HL-60 (cell line): ENCODE measurements around the gene PTGES2.

Experiments
- DNase-seq, 2 experiments: peaks; one replicate each; pipeline ENCODE4 v3.0.0-alpha.2; 2010 to 2020; ENCODE audit warnings: low read depth in 1 of 2, low spot score in 1 of 2
- H3K27ac ChIP-seq: fragments of 250-450 bp; sonication (Bioruptor Pico); replicated peaks from 2 replicates; pipeline ENCODE4 v1.5.1; 2020; ENCODE audit warnings: mild to moderate bottlenecking, moderate library complexity
- H3K27me3 ChIP-seq: fragments of 250-450 bp; sonication (Bioruptor Pico); 2 replicates; pipeline ENCODE4 v1.5.1; 2021; ENCODE audit warnings: mild to moderate bottlenecking, moderate library complexity; ENCODE audit not compliant: insufficient read depth, poor library complexity, severe bottlenecking
- H3K4me3 ChIP-seq: replicated peaks from 2 replicates; pipeline ENCODE4 v1.5.1; 2011; ENCODE audit warnings: mild to moderate bottlenecking, control low read depth, low read length; ENCODE audit not compliant: insufficient read depth
- GABPA ChIP-seq: IDR thresholded peaks from 2 replicates; pipeline ENCODE4 v1.6.1; 2012; ENCODE audit warnings: low read depth
- POLR2AphosphoS5 ChIP-seq: IDR thresholded peaks from 2 replicates; pipeline ENCODE4 v1.6.1; 2012; ENCODE audit warnings: low read depth
- SPI1 ChIP-seq: IDR thresholded peaks from 2 replicates; pipeline ENCODE4 v1.6.1; 2012; ENCODE audit warnings: low read depth, mild to moderate bottlenecking, borderline replicate concordance
- TF ChIP-seq, protein P1 (sequence below): IDR thresholded peaks from 2 replicates; pipeline ENCODE4 v1.6.1; 2012; ENCODE audit warnings: low read depth; ENCODE audit not compliant: insufficient replicate concordance
- TF ChIP-seq, protein P2 (sequence below): IDR thresholded peaks from one replicate; pipeline ENCODE4 v1.5.1; 2011; ENCODE audit warnings: low read length, control low read depth, inconsistent platforms; ENCODE audit not compliant: insufficient read depth

The PTGES2 gene

DNA sequence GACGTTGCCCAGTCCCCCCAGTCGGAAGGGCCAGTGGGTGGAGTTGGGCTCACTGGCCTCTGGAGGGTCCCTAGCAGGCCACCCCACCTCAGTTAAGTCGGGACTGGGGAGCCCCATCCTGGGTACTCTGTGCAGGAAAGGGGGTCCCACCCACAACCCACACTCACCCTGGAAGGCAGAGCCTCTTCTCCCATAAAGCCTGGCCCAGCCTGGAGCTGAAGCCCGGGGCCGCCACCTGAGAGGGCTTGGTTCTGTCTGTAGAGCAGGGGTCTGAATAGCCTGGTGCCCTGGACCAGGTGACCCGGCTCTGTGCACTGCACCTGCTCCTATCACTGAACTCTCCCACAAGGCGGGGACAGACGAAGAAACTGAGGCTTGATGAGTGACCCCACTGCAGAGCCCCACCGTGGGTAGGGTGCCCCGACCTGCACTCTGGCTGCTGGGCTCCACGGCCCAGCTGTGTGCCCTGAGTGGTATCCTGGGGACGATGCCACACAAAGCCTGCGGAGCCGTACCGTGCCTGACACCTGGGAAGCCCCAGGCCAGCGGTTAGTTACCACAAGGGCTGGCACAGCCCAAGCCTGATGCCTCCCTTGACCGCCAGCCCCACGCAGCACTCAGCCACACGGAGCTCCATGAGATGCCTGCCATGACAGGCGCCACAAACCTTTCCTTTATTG is 7.3 kb downstream of the PTGES2 start:
- TF ChIP-seq, protein P1, sequence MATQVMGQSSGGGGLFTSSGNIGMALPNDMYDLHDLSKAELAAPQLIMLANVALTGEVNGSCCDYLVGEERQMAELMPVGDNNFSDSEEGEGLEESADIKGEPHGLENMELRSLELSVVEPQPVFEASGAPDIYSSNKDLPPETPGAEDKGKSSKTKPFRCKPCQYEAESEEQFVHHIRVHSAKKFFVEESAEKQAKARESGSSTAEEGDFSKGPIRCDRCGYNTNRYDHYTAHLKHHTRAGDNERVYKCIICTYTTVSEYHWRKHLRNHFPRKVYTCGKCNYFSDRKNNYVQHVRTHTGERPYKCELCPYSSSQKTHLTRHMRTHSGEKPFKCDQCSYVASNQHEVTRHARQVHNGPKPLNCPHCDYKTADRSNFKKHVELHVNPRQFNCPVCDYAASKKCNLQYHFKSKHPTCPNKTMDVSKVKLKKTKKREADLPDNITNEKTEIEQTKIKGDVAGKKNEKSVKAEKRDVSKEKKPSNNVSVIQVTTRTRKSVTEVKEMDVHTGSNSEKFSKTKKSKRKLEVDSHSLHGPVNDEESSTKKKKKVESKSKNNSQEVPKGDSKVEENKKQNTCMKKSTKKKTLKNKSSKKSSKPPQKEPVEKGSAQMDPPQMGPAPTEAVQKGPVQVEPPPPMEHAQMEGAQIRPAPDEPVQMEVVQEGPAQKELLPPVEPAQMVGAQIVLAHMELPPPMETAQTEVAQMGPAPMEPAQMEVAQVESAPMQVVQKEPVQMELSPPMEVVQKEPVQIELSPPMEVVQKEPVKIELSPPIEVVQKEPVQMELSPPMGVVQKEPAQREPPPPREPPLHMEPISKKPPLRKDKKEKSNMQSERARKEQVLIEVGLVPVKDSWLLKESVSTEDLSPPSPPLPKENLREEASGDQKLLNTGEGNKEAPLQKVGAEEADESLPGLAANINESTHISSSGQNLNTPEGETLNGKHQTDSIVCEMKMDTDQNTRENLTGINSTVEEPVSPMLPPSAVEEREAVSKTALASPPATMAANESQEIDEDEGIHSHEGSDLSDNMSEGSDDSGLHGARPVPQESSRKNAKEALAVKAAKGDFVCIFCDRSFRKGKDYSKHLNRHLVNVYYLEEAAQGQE: no peak
- peak; percentile 58 for TF ChIP-seq POLR2AphosphoS5
- Histone ChIP-seq H3K27me3 (no peaks in the 10 kb centered on the region), H3K4me3 (no peak overlapping the region), H3K27ac (no peak overlapping the region)
- DNase-seq: no peak

DNA sequence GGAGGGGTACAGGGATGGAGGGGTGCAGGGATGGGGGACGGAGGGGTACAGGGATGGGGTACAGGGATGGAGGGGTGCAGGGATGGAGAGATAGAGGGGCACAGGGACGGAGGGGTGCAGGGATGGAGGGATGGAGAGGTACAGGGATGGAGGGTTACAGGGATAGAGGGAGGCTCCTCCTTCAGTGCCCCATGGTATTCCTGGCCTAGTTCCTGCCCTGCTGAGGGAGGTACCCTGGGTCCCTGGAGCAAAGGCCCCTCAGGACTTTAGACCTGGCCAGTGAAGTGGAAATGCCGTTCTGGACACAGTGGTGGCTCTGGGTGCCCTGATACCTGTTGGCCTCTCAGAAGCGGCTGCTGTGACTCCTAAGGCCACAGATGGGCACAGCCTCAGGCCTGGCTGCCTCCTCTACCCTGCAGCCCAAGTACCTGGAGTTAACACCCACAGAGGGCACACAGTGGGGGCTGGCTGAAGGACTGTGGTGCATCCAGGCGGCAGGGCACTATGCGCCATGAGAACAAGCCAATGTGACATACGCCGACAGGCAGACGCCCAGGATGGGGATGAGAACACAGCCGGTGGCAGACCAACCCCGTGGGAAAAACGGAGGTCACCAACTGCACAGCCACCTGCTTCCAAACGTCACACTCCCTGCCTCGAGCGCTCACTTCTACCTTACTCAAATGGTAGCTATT is 8.4 kb downstream of the PTGES2 start:
- Histone ChIP-seq H3K27ac (no peak overlapping the region), H3K4me3 (no peak overlapping the region), H3K27me3 (no peaks in the 10 kb centered on the region)
- peak; percentile 27 for TF ChIP-seq POLR2AphosphoS5
- TF ChIP-seq, protein P1: no peak
- no peak for TF ChIP-seq GABPA
- TF ChIP-seq, protein P2, sequence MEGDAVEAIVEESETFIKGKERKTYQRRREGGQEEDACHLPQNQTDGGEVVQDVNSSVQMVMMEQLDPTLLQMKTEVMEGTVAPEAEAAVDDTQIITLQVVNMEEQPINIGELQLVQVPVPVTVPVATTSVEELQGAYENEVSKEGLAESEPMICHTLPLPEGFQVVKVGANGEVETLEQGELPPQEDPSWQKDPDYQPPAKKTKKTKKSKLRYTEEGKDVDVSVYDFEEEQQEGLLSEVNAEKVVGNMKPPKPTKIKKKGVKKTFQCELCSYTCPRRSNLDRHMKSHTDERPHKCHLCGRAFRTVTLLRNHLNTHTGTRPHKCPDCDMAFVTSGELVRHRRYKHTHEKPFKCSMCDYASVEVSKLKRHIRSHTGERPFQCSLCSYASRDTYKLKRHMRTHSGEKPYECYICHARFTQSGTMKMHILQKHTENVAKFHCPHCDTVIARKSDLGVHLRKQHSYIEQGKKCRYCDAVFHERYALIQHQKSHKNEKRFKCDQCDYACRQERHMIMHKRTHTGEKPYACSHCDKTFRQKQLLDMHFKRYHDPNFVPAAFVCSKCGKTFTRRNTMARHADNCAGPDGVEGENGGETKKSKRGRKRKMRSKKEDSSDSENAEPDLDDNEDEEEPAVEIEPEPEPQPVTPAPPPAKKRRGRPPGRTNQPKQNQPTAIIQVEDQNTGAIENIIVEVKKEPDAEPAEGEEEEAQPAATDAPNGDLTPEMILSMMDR: no peak
- TF ChIP-seq SPI1: no peak
- no peak for DNase-seq

DNA sequence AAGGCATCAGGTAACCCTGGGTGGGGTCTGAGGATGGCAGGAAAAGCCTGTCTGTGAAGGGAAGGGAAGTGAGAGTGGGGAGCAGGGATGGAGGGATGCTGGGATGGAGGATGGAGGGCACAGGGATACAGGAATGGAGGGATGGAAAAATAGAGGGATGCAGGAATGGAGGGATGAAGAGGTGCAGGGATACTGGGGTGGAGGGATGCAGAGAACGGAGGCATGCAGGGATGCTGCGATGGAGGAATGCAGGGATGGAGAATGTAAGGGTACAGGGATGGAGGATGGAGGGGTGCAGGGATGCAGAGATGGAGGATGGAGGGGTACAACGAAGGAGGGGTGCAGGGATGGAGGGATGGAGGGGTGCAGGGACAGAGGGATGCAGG is 9.1 kb downstream of the PTGES2 start:
- Histone ChIP-seq H3K4me3 (no peak overlapping the region), H3K27me3 (no peaks in the 10 kb centered on the region), H3K27ac (no peak overlapping the region)
- TF ChIP-seq SPI1: no peak
- no peak for TF ChIP-seq POLR2AphosphoS5
- TF ChIP-seq, protein P1: no peak
- no peak for TF ChIP-seq GABPA
- TF ChIP-seq, protein P2: no peak
- DNase-seq: no peak
